ENCODE data around the gene GOLGA8K.
"Not testable (repeated sequence)": the region's sequence is repeated elsewhere in the genome, so short reads cannot be mapped to it uniquely, and the experiment has no call there.

GOLGA8K gene

GRCh38 chr15:32356909-32357308 lies 46.2 kb downstream of the GOLGA8K start:
- not testable (repeated sequence) for DNase-seq (ENCODE audit: low read depth in 3 of 3, low spot score in 1 of 3)

- not testable (repeated sequence) for DNase-seq (ENCODE audit: low read depth in 3 of 3, low spot score in 1 of 3)
Measured at GRCh38 chr15:32352748-32353147, 50.3 kb downstream of the GOLGA8K start.

- not testable (repeated sequence) for DNase-seq (ENCODE audit: low read depth in 3 of 3, low spot score in 1 of 3)
Measured at GRCh38 chr15:32350563-32351220, 52.4 kb downstream of the GOLGA8K start.

- not testable (repeated sequence) for DNase-seq (ENCODE audit: low read depth in 3 of 3, low spot score in 1 of 3)
Measured at GRCh38 chr15:32347037-32347436, 56.1 kb downstream of the GOLGA8K start.

- not testable (repeated sequence) for DNase-seq (ENCODE audit: low read depth in 3 of 3, low spot score in 1 of 3)
Measured at GRCh38 chr15:32345978-32346547, 57.0 kb downstream of the GOLGA8K start.

- not testable (repeated sequence) for DNase-seq (ENCODE audit: low read depth in 3 of 3, low spot score in 1 of 3)
Measured at GRCh38 chr15:32343921-32344320, 59.2 kb downstream of the GOLGA8K start.

Data from stimulated activated CD4-positive, alpha-beta T cell treated with anti-CD3 and anti-CD28 coated beads, TNF-alpha, amount 100 ng/mL, for 1 hour (primary cell).